ENCODE results near the gene WIZ.

DNA sequence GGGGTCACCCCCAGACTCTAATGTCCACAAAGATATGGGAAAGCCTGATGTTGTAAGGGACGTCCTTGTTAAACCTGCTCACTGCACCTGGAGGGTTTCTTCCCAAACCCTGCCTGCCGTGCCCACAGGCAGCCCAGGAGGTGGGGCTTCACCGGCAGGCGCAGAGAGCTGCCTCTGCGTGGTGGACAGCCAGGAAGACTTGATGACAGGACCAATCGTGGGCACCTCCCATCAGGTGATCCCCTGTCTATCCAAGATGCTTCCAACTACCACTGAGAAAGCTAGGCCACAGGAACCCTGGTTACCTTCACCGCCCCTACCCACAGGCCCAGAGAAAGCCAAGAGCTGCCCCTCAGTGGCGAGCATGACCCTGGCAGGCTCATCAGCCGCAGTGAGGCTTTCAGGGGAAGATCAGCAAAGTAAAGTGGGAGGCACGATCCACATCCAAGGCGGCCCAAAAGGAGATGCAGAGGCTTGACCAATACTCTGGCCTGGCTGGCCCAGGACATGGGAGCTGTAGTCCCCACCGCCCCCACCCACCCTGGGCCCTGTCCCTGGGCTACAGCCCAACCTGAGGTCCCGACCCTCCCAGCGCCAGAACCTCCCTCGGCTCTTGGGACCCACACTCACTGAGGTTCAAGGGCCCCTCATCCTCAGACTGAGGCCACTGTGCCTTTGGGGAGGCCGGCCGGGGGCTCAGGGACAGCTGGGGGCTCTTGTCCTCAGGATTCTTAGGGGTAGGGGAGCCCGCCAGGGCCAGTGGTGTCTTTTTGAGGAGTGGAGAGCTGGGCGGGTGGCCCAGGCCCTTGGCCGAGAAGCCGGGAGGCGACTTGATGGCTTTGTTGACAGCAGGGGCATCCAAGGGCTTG lies 20.6 kb downstream of the WIZ start:
- TF ChIP-seq, protein P1, sequence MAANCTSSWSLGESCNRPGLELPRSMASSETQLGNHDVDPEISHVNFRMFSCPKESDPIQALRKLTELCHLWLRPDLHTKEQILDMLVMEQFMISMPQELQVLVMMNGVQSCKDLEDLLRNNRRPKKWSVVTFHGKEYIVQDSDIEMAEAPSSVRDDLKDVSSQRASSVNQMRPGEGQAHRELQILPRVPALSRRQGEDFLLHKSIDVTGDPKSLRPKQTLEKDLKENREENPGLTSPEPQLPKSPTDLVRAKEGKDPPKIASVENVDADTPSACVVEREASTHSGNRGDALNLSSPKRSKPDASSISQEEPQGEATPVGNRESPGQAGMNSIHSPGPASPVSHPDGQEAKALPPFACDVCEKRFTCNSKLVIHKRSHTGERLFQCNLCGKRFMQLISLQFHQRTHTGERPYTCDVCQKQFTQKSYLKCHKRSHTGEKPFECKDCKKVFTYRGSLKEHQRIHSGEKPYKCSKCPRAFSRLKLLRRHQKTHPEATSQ (tag by site-specific recombination; IDR thresholded peaks at IDR 0.05), result no peak
- TF ChIP-seq YY2 (tag by site-specific recombination; IDR thresholded peaks at IDR 0.05) (no peak), ZNF140 (tag by site-specific recombination; IDR thresholded peaks at IDR 0.05) (no peak), ZNF274 (IDR thresholded peaks at IDR 0.05; ENCODE audit: low read length) (no peak), ZNF274 (tag by site-specific recombination; IDR thresholded peaks at IDR 0.05; ENCODE audit: borderline replicate concordance) (no peak)

All from HEK293 (cell line).